ENCODE data around the gene RPS6KA4. TPM values are rescaled to one million over a fixed set of nuclear protein-coding genes. Genes with fewer than 3 reads are reported as not detected.
"Not testable (repeated sequence)": the region's sequence is repeated elsewhere in the genome, so short reads cannot be mapped to it uniquely, and the experiment has no call there.

The RPS6KA4 gene
- polyA plus RNA-seq, 1 donor from 2014 or later: 24.6 TPM

- Histone ChIP-seq H3K4me2 (ENCODE audit: low read length) (no peak overlapping the region), H2AFZ (ENCODE audit: low read depth, low read length) (no peak overlapping the region), H3K4me3 (ENCODE audit: low read length) (no peak overlapping the region), H3F3A (ENCODE audit: insufficient read depth, low read length, poor library complexity, severe bottlenecking) (no peaks in the 10 kb centered on the region), H3K9ac (ENCODE audit: low read length) (no peak overlapping the region), H3K36me3 (ENCODE audit: insufficient read depth, low read length) (no peaks in the 10 kb centered on the region), H3K9me2 (ENCODE audit: insufficient read depth, low read length) (no peaks in the 10 kb centered on the region), H3K27ac (ENCODE audit: low read length) (no peak overlapping the region), H3K27me3 (ENCODE audit: insufficient read depth, low read depth, low read length) (no peaks in the 10 kb centered on the region), H3K9me3 (ENCODE audit: low read length) (no peaks in the 10 kb centered on the region), H4K20me1 (ENCODE audit: insufficient read depth) (no peaks in the 10 kb centered on the region), H3K79me2 (replicated peaks; ENCODE audit: insufficient read depth, low read length) (peaks cover 13% of the 10 kb centered on the region)
- TF ChIP-seq MXI1 (conservative IDR thresholded peaks at IDR 0.05; ENCODE audit: poor library complexity, severe bottlenecking) (no peak), TAF1 (IDR thresholded peaks at IDR 0.05; ENCODE audit: low read depth) (no peak), POLR2AphosphoS5 (IDR thresholded peaks at IDR 0.05) (no peak)
Observed at GRCh38 chr11:64314805-64315561, 44.0 kb upstream of the RPS6KA4 start.

DNA sequence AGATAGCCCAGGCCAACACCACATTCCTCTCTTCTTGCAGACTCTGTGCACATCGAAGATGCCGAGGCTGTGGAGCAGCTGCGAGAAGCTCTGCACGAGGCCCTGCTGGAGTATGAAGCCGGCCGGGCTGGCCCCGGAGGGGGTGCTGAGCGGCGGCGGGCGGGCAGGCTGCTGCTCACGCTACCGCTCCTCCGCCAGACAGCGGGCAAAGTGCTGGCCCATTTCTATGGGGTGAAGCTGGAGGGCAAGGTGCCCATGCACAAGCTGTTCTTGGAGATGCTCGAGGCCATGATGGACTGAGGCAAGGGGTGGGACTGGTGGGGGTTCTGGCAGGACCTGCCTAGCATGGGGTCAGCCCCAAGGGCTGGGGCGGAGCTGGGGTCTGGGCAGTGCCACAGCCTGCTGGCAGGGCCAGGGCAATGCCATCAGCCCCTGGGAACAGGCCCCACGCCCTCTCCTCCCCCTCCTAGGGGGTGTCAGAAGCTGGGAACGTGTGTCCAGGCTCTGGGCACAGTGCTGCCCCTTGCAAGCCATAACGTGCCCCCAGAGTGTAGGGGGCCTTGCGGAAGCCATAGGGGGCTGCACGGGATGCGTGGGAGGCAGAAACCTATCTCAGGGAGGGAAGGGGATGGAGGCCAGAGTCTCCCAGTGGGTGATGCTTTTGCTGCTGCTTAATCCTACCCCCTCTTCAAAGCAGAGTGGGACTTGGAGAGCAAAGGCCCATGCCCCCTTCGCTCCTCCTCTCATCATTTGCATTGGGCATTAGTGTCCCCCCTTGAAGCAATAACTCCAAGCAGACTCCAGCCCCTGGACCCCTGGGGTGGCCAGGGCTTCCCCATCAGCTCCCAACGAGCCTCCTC is 43.1 kb upstream of the RPS6KA4 start:
- H3K9me3 ChIP-seq (ENCODE audit: low read length); H3K4me2 ChIP-seq (ENCODE audit: low read length); H3F3A ChIP-seq (ENCODE audit: insufficient read depth, low read length, poor library complexity, severe bottlenecking); H3K27ac ChIP-seq (ENCODE audit: low read length); H3K27me3 ChIP-seq (ENCODE audit: insufficient read depth, low read depth, low read length); H3K9me2 ChIP-seq (ENCODE audit: insufficient read depth, low read length); H4K20me1 ChIP-seq (ENCODE audit: insufficient read depth); H3K9ac ChIP-seq (ENCODE audit: low read length); H2AFZ ChIP-seq (ENCODE audit: low read depth, low read length); H3K36me3 ChIP-seq (ENCODE audit: insufficient read depth, low read length): not testable (repeated sequence)
- Histone ChIP-seq H3K79me2 (replicated peaks; ENCODE audit: insufficient read depth, low read length) (peaks cover 13% of the 10 kb centered on the region), H3K4me3 (ENCODE audit: low read length) (peak overlapping the region; percentile 99)

- Histone ChIP-seq H3K4me2 (ENCODE audit: low read length) (peak overlapping the region; percentile 79), H4K20me1 (ENCODE audit: insufficient read depth) (no peaks in the 10 kb centered on the region), H2AFZ (ENCODE audit: low read depth, low read length) (no peak overlapping the region), H3K9me3 (ENCODE audit: low read length) (no peaks in the 10 kb centered on the region), H3K9me2 (ENCODE audit: insufficient read depth, low read length) (no peaks in the 10 kb centered on the region), H3K36me3 (ENCODE audit: insufficient read depth, low read length) (no peaks in the 10 kb centered on the region), H3F3A (ENCODE audit: insufficient read depth, low read length, poor library complexity, severe bottlenecking) (no peaks in the 10 kb centered on the region), H3K4me3 (ENCODE audit: low read length) (peak overlapping the region; percentile 99), H3K79me2 (replicated peaks; ENCODE audit: insufficient read depth, low read length) (peaks cover 13% of the 10 kb centered on the region), H3K27ac (ENCODE audit: low read length) (peak overlapping the region; percentile 98), H3K27me3 (ENCODE audit: insufficient read depth, low read depth, low read length) (no peaks in the 10 kb centered on the region), H3K9ac (ENCODE audit: low read length) (peak overlapping the region; percentile 99)
- TF ChIP-seq POLR2AphosphoS5 (IDR thresholded peaks at IDR 0.05): no peak
- TF ChIP-seq, protein P1, sequence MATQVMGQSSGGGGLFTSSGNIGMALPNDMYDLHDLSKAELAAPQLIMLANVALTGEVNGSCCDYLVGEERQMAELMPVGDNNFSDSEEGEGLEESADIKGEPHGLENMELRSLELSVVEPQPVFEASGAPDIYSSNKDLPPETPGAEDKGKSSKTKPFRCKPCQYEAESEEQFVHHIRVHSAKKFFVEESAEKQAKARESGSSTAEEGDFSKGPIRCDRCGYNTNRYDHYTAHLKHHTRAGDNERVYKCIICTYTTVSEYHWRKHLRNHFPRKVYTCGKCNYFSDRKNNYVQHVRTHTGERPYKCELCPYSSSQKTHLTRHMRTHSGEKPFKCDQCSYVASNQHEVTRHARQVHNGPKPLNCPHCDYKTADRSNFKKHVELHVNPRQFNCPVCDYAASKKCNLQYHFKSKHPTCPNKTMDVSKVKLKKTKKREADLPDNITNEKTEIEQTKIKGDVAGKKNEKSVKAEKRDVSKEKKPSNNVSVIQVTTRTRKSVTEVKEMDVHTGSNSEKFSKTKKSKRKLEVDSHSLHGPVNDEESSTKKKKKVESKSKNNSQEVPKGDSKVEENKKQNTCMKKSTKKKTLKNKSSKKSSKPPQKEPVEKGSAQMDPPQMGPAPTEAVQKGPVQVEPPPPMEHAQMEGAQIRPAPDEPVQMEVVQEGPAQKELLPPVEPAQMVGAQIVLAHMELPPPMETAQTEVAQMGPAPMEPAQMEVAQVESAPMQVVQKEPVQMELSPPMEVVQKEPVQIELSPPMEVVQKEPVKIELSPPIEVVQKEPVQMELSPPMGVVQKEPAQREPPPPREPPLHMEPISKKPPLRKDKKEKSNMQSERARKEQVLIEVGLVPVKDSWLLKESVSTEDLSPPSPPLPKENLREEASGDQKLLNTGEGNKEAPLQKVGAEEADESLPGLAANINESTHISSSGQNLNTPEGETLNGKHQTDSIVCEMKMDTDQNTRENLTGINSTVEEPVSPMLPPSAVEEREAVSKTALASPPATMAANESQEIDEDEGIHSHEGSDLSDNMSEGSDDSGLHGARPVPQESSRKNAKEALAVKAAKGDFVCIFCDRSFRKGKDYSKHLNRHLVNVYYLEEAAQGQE (IDR thresholded peaks at IDR 0.05; ENCODE audit: borderline replicate concordance): no peak
- TF ChIP-seq SMC3 (conservative IDR thresholded peaks at IDR 0.05; ENCODE audit: poor library complexity): no peak
- no peak for TF ChIP-seq EZH2 (IDR thresholded peaks at IDR 0.05; ENCODE audit: borderline replicate concordance, insufficient read depth, low read length, poor library complexity, severe bottlenecking)
- no peak for TF ChIP-seq RAD21 (conservative IDR thresholded peaks at IDR 0.05)
Observed at GRCh38 chr11:64316672-64317324, 42.2 kb upstream of the RPS6KA4 start.
